Stimulated activated CD4-positive, alpha-beta T cell treated with anti-CD3 and anti-CD28 coated beads, TNF-alpha, amount 100 ng/mL, for 1 hour (primary cell): ENCODE measurements around the gene RPL19.

Experiments
- DNase-seq, 3 donors: peaks; one replicate each; pipeline ENCODE4 v3.0.0-alpha.2; 2020; ENCODE audit warnings: low read depth in 3 of 3, low spot score in 1 of 3

RPL19 gene

DNA sequence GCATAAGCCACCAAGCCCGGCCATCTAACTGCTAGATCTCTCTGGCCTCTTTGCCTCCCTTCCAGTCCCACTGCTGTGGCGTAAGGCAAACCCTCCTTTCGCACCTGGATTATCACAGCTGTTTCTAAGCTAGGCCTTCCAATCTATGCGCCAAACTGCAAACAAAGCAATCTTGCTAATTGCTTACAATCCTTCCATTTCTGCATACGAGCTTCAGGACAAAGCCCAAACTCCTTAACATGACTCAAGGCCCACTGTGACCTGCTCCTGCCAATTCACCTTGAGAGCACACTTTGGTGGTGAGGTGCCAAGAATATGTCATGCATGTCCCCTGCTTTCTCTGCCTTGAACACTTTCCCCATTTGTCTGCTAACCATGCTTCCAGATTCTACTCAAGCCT lies 28.1 kb upstream of the RPL19 start:
- no peak for DNase-seq

DNA sequence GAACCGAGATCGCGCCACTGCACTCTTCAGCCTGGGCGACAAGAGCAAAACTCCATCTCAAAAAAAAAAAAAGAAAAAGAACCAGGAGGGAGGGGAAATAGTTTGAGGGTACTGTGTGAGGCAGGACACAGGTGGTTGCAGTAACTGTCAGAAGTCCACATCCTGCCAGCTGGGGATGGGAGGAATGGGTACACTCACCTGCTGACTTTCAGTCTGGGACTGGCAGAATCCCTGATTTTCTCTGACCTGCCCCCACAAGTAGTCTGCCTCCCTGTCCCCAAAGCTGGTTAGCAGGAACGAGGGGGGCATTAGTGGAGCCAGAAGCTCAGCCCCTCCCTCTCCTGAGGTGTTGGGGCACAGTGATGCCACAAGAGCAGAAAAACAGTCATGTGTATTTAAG lies 27.0 kb upstream of the RPL19 start:
- no peak for DNase-seq

DNA sequence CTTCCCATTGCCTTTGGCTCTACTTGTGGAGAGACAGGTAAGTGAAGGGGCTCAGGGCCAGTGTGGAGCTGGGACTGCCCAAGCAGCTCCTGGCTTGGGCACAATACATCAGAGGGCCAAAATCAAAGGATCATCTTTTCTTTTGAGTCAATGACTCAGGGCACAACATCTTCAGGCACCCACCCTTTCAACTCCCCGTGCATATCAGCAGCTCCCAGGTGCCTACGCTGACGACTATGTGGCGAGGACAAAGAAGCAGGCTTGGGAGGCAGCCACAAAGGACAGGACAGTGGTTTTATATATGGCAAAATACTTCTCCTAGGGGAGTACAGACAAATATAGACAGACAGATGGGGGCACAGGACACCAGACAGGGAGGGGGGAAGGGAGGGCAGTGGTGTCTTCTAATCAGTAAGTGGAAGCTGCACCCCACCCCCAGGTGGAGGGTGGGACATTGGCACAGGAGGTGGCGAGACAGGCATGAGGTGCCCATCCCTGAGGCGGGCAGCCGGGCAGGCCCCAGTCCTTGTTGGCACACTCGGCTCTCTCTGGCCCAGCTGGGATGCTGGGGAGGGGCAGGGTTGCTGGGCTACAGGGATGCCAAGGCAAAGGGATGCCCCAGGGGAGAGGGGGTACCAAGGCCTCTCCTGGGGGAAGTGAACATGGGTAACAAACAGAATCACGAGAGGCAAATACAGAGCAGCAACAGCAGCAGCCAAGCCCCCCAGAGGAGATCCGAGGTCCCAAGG lies 26.4 kb upstream of the RPL19 start:
- no peak for DNase-seq

DNA sequence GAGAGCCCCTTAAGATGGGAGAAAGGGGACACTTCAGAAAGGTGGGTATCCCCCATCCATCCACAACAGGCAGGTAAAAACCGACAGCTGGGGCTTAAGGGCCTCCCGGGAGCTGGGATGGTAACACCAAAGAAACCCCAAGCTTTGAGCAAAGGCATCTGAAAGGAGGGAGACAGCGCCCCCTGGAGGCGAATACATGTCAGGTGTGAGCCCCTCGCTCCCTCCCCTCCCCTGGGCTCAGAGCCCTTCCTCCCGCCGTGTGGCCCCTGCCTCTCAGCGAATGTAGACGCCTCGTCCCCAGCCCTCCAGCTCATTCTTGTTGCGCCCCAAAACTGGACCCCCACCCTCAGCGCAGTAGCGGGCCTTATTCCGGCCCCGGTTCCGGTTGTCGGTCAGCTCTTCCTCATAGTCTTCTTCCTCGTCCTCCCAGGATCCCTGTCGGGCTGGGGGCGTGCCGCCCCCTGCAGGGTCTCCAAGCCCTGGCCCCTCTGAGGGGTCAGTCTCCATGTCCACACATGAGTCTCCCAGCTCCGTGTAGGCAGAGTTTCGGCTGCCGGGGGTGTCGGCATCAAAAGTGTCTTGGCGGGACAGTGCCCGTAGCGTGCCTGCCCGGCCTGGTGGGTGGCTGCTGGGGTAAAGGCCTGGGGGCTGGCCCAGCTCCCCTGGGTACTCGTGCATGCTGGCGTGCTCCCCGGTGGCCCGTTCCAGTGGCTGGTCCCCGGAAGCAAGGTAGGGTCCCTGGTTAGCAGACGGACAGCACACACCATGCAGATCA lies 25.0 kb upstream of the RPL19 start:
- DNase-seq = peak; percentile 47 to 70 (median 50)

DNA sequence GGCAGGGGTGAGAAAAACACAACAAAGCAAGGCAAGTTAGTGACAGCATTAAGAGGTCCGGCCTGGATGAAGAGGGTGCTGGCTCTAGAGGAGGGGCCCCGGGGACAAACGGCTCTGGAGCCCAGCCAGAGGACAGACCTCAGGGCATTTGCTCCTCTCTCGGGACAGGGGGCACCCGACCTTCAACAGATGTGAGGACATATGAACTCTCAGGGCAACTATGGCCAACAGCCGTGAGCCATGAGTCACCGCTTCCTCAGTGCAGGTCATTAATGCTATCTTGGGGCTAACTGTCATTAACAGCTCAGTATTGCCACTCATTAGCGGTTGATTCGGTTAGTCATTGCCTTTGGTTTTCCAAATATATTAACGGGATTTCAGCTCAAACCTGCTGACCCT lies 24.4 kb upstream of the RPL19 start:
- no peak for DNase-seq

DNA sequence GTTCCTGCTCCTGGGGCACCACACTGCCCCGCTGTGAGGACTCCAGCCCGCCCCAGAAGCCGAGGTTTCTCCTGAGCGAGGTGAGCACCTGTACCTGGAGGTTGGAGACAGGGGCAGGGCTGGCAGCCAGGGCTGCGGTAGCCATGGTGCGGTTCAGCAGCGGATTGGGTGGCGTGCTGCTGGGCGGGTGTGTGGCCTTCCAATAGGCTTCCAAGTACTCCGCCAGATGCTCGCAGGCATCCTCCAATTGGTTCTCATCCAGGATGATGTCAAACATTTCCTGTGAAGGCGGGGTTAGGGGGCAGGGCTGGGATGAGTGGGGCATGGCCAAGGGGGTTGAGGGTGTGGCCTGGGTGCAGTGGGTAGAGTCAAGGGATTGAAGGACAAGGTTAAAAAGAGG lies 22.8 kb upstream of the RPL19 start:
- DNase-seq = no peak

DNA sequence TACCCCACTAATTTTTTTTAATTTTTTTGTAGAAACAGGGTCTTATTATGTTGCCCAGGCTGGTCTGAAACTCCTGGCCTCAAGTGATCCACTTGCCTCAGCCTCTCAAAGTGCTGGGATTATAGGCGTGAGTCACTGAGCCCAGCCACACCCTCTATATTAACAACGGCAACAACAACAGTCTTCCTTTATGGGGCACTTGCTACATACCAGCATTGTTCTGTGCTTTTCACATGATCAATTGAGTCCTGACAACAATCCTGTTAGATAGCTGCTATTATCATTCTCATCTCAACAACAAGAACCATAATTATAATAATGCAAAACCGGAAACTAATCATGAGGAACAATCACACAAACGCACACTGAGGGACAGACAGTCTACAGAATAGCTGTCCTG lies 21.5 kb upstream of the RPL19 start:
- DNase-seq = no peak

DNA sequence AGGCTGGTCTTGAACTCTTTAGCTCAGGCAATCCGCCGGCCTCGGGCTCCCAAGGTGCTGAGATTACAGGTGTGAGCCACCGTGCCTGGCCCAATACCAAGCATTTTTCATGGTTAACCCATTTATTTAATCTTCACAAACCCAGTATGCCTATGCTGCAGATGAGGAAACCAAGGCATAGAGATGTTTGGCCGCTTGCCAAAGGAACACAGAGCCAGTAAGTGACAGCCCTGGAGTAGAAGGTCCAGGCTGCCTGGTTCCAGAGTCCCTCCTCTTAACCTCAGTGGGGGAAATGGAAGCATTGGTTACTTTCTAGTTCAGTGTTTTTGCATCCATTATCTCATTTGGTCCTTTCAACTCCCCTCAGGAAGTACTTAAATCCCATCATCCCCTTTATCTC lies 18.8 kb upstream of the RPL19 start:
- no peak for DNase-seq

DNA sequence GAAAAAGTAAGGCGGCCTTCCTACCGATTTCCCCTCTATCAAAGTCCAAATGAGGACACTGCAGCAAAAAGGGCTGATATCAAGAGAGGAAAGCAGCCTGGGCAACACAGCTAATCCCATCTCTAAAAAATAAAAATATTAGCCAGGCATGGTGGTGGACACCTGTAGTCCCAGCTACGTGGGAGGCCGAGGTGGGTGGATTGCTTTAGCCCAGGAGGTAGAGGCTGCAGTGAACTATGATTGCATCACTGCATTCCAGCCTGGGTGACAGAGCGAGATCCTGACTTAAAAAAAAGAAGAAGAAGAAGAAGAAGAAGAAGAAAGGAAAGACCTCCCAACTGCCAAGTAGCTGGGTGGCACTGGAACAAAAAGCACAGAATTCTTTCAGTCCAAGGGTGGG lies 17.0 kb upstream of the RPL19 start:
- no peak for DNase-seq

DNA sequence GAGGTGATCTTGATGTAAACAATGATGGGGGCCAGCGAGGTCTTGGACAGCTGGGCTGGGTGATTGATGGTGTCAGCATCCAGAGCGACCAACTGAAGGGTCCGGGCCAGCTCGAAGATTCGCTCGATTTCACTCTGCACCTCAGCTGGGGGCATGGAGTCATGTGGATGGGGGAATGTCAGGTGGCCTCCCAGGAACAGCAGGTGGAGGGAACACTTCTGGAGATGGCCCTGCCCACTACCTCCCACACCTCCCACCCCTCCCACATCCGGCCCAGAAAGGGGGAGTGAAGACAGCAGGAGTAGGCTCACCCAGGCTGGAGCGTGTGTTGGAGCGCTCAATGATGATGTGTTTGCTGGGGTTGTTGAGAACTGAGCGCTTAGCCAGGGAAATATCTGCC lies 16.4 kb upstream of the RPL19 start:
- DNase-seq = no peak

DNA sequence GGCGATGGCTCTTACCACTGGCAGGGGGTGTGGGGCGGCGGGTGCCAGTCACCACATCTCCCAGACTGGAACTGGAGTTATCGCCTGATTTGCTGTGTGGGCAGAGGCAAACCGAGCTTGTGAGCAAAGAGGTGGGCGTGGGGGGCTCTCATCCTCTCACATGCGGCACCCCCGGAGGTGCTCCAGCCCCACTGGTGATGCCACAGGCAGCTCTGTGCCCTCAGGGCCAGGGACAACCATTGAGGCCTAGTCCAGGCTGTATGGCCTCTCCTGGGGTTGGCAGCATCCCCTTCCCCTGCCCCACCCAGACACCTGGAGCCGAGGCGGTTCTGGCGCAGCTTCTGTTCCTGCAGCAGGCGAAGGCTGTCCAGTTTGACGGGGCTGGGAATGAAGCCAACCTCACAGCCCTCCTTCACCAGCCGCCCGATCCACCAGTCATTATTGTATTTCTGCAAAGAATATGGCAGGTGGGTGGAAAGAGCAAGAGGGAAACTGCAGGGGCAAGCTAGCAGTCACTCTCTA lies 13.5 kb upstream of the RPL19 start:
- DNase-seq = no peak

DNA sequence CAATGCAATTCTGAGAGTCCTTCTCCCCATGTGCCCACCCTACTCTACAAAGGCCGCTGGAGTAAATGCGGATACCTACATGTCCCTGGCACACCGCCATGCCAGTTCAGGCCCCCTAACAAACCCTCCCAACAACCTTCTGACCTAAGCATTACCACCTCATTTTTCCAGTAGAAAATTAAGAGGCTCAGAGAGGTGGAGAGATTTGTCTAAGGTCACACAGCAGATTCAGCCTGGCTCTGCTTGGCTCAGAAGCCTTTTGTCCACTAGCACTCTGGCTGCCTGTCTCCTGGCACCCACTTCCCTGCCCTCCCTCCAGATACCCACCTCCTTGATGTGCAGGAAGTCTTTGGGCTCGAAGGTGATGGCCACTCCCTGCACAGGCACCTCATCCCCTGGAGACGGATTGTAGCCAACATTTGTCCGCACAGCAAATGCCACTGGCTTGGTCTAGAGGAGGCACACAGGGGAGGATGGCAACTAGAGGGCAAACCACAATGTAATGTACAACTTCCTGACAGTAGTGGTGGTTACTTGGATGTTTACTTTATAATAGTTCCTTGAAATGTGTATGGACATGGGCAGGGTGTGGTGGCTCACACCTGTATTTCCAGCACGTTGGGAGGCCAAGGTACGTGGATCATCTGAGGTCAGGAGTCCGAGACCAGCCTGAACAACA lies 12.8 kb upstream of the RPL19 start:
- DNase-seq = no peak

DNA sequence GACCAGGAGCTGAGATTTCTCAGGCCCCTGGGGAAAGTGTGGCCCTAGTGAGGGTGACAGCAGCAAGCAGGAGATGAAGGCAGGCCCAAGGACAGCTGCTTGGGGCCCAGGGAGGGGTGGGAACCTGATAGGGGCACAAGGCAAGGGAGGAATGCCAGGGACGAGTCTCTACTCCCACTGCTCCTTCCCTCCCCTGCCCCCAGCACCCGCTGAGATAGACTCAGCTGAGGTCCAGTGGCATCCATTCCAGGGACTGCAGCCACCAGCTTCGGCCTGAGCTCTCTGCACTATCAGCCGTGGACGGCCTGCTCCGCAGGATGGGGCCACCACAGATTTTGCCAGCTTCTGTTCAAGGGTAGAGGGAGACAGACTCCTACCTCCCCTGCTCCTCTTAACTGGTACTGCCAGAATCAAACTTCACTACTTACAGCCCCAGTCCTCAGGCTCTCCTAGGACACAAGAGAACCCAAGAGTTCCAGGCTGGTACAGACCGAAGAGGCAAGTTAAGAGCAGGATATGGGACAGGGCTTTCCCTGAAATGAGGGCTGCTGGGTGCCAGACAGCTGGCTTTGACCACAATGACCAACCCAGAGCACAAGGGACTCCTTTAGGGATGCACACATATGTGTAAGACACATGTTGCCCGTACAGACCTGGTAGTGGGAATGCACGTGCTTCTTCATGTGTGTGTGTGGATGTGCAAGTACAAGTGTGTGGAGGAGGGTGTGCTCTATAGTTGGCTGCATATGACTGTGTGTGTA lies 8.2 kb upstream of the RPL19 start:
- DNase-seq = no peak

DNA sequence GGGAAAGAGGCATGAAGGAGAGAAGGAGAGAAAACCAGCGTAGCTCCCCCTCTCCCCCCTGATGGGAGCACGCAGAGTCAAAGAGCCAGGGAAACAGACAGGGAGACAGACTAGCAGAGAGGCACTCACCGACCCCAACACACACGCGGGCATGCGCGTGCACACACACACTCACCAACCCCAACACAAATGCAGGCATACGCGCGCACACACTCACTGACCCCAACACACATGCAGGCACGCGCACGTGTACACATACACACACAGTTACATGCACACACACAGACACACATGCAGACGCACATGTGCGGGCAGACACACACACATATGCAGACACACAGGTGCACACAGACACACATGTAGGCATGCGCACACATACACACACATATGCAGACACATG lies 7.2 kb upstream of the RPL19 start:
- no peak for DNase-seq

DNA sequence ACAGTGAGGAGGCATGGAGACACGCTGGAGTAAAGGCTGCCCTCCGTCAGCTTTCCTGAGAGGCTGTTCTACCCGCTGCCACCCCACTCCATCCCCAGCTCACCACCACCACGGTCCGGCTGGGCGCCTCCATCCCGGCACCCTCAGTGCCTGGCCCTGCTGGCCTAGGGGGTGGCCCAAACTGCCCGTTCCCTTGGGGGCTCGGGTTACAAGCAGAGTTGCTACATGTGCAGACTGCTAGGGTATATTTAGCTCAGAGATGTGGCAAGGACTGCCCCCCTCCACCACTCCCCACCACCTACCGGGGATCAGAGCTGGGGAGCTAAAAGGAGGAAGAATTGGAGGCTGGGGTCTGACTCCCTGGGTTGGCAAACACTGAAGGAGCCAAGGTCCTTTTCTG lies 6.7 kb upstream of the RPL19 start:
- DNase-seq = no peak

DNA sequence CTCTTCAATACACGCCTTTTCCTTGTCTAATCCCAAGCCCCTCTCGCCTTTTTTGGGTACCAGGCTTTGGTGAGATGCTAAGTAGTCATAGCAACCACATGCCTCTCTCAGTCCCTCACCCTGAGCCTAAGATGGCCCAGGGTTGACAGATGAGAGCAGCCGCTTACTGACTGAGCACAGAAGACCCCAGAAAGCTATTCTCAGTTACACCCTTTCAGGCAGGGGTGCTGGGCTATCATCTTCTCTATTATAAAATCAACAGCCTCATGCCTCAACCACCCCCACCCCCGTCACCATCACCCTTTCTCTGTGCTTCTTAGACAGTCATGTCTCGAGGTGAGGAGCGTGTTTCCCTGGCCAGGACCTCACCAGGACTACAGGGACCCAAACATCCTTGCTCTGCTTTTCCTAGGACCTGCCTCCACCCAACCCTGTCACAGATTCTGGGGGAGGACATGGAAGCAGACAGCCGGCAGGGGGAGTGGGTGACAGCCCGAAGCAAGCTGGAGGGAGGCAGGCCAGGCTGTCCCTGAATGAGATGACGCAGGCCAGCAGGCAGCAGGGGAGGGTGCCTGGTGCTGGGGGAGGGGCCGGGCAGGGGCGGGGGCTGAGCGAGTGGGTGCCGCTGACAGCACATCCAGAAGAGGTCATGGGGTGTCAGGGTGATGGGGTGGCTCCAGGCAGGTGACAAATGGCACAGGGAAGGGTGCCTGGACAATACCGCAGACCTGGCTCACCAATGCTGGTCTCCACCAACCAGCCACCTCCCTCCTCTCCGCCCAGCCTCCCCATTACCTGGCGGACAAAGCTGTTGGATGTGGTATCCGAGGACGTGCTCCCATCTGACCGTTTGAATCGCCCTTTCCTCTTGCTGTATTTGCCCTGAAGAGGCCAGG lies 5.7 kb upstream of the RPL19 start:
- no peak for DNase-seq

DNA sequence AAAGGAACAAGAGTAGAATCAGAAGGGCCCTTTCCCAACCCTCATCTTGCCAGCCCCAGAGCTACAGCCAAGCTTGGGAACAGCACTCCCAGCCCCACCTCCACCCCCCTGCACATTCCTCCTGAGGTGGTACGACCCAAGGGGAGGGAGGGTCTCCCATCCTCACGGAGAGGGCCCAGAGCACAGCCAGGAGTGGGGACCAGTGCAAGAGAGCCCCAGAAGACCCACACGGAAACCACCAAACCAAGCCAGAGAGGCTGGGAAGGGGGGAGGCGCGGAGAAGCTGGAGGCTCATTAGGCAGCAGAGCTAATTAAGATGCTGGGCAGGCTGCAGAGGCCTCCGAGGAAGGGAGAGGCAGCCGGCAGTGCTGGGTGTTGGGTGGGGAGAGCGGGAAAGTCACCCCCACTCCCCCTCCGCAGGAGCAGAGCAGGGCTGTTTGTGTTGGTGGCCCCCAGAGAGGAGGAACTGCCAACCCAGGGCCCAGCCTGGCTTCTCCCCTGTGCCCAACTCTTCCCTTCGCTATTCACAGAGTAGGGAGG lies 5.0 kb upstream of the RPL19 start:
- DNase-seq = no peak

DNA sequence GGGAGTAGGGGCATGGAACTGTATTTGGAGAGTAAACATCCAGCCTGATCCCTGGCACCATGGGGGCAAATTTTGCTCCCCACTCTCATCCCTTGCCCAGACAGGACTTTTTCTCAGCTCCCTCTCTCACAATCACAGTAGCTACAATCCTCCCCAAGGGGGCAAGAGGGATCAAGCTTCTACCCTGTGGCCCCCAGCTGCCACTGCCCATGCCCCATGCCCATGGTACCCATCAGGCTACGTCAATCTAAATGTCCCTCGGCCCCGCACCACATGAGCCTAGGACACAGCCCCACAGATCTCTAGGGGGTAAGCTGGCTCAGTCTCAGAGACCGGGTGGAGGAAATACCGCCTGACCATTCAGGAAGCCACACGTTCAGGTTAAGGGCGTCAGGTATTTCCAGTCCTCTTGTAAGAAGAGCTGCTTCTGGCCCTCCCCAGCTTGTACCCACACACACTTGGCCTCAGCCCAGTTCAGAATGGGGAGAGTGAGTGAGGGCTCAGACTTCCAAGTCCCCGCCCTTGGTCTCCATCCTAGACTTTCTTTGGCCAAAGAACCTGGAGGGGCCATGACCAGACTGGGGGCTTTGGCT lies 4.4 kb upstream of the RPL19 start:
- DNase-seq = no peak

DNA sequence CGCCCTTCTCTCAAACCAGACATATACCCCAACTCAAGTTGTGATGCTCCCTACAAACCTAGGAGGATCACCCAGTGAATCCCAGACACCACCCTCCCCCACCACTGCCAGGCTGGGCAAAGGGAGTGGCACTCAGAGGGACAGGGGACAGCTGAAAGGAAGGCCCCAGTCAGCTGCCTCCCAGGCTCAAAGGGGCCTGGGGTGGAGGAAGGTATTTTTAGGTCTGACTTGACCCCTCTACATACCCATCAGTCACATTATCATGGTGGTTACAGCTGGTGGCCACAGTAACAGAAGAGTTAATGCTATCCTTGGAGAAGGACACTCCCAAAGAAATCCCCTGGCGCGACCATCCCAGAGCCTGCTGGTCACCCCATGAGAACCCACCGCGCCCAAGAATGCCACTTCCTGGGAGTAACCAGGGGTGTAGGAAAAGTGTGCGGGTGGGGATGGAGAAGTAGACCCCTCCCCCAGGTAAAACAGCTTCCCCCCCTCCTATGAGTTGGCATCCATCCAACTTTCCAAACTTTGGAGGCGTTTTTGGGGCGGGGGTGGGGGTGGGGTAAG lies 3.8 kb upstream of the RPL19 start:
- no peak for DNase-seq
